ENCODE results near the gene DDR1. TPM values are rescaled to one million over a fixed set of nuclear protein-coding genes. Genes with fewer than 3 reads are reported as not detected.
"Not testable (repeated sequence)": the region's sequence is repeated elsewhere in the genome, so short reads cannot be mapped to it uniquely, and the experiment has no call there.

DDR1 gene
- total RNA-seq, 1 donor from 2014 or later: 9.1 TPM

- no peak for DNase-seq (ENCODE audit: extremely low read depth, low read depth, low spot score)
Measured at GRCh38 chr6:30891816-30892538, 7.7 kb downstream of the DDR1 start.

GRCh38 chr6:30893001-30893591 lies 8.8 kb downstream of the DDR1 start:
- DNase-seq (ENCODE audit: extremely low read depth, low read depth, low spot score): no peak

- no peak for DNase-seq (ENCODE audit: extremely low read depth, low read depth, low spot score)
Measured at GRCh38 chr6:30893666-30894065, 9.3 kb downstream of the DDR1 start.

- DNase-seq (ENCODE audit: extremely low read depth, low read depth, low spot score): no peak
Measured at GRCh38 chr6:30894381-30894780, 10.1 kb downstream of the DDR1 start.

GRCh38 chr6:30894935-30895334 lies 10.6 kb downstream of the DDR1 start:
- DNase-seq (ENCODE audit: extremely low read depth, low read depth, low spot score): no peak

GRCh38 chr6:30895343-30895742 lies 11.0 kb downstream of the DDR1 start:
- no peak for DNase-seq (ENCODE audit: extremely low read depth, low read depth, low spot score)

GRCh38 chr6:30896541-30896940 lies 12.2 kb downstream of the DDR1 start:
- no peak for DNase-seq (ENCODE audit: extremely low read depth, low read depth, low spot score)

GRCh38 chr6:30897882-30898281 lies 13.6 kb downstream of the DDR1 start:
- DNase-seq (ENCODE audit: extremely low read depth, low read depth, low spot score): no peak

- no peak for DNase-seq (ENCODE audit: extremely low read depth, low read depth, low spot score)
Measured at GRCh38 chr6:30898750-30899360, 14.5 kb downstream of the DDR1 start.

GRCh38 chr6:30900863-30901417 lies 16.6 kb downstream of the DDR1 start:
- no peak for DNase-seq (ENCODE audit: extremely low read depth, low read depth, low spot score)

- no peak for DNase-seq (ENCODE audit: extremely low read depth, low read depth, low spot score)
Measured at GRCh38 chr6:30901436-30901835, 17.1 kb downstream of the DDR1 start.

- DNase-seq (ENCODE audit: extremely low read depth, low read depth, low spot score): not testable (repeated sequence)
Measured at GRCh38 chr6:30902196-30902595, 17.9 kb downstream of the DDR1 start.

GRCh38 chr6:30902709-30903108 lies 18.4 kb downstream of the DDR1 start:
- DNase-seq (ENCODE audit: extremely low read depth, low read depth, low spot score): no peak

GRCh38 chr6:30903236-30903635 lies 18.9 kb downstream of the DDR1 start:
- DNase-seq (ENCODE audit: extremely low read depth, low read depth, low spot score): no peak

GRCh38 chr6:30907290-30907757 lies 23.0 kb downstream of the DDR1 start:
- DNase-seq (ENCODE audit: extremely low read depth, low read depth, low spot score): not testable (repeated sequence)

- peak; percentile 93 for DNase-seq (ENCODE audit: extremely low read depth, low read depth, low spot score)
Measured at GRCh38 chr6:30907758-30908591, 23.7 kb downstream of the DDR1 start, which contains the start of gene GTF2H4. TSS of gene GTF2H4 (plus strand) at chr6:30908207.

- DNase-seq (ENCODE audit: extremely low read depth, low read depth, low spot score): no peak
Measured at GRCh38 chr6:30908700-30909099, 24.4 kb downstream of the DDR1 start.

GRCh38 chr6:30910473-30910872 lies 26.2 kb downstream of the DDR1 start:
- DNase-seq (ENCODE audit: extremely low read depth, low read depth, low spot score): not testable (repeated sequence)

- no peak for DNase-seq (ENCODE audit: extremely low read depth, low read depth, low spot score)
Measured at GRCh38 chr6:30912746-30913520, 28.6 kb downstream of the DDR1 start.

- DNase-seq (ENCODE audit: extremely low read depth, low read depth, low spot score): no peak
Measured at GRCh38 chr6:30913721-30914075, 29.4 kb downstream of the DDR1 start.
